GM19467 (cell line): Measurements from ENCODE around the gene GET3.
"Not testable (repeated sequence)": the region's sequence is repeated elsewhere in the genome, so short reads cannot be mapped to it uniquely, and the experiment has no call there.

Experiments used
- ATAC-seq: cut with Tn5 transposase; IDR thresholded peaks from one replicate; pipeline ENCODE4 v1.9.1; 2021; ENCODE audit warnings: mild to moderate bottlenecking, moderate library complexity; ENCODE audit not compliant: unreplicated experiment

Gene GET3

DNA sequence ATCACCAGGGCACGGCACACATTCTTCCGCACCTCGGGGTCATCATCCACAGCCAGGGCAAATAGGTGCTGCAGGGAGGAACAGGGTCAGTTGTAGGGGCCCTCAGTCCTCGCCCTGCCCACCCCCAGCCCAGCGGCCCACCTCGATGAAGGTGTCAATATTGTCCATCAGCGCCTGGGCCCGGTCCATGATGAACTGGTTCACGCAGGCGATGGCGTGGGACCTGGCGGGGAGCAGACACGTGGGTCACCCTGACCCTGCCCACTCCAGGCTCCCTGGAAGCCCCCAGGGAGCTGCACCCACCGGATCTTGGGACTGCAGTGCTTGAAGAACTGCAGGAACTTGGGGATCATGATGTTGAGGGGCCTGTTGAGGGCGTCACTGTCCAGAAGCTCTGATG is 22.2 kb upstream of the GET3 start:
- no peak for ATAC-seq

DNA sequence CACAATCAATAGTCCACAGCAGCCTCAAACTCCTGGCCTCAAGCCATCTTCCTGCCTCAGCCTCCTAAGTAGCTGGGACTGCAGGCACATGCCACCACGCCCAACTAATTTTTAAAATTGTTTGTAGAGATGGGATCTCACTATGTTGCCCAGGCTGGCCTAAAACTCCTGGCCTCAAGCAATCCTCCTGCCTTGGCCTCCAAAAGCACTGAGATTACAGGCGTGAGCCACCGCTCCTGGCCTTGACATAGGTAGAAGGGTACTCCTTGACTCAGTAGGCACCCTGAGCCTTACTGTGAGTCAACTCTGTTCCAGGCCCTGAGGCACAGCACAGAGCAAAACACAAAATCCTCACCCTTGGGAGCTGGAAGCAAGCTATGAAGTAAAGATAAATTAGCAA is 21.4 kb upstream of the GET3 start:
- ATAC-seq = no peak

DNA sequence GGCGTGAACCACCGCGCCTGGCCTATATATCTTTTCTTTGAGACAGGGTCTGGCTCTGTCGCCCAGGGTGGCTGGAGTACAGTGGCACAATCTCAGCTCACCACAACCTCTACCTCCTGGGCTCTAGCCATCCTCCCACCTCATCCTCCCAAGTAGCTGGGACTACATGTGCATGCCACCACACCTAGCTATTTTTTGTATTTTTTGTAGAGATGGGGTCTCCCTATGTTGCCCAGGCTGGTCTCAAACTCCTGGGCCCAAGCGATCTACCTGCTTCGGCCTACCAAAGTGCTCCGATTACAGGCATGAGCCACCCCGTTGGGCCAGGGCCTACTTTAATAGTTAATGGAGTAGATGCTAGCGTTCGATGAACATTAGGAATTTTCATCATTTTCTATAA is 17.0 kb upstream of the GET3 start:
- no peak for ATAC-seq

DNA sequence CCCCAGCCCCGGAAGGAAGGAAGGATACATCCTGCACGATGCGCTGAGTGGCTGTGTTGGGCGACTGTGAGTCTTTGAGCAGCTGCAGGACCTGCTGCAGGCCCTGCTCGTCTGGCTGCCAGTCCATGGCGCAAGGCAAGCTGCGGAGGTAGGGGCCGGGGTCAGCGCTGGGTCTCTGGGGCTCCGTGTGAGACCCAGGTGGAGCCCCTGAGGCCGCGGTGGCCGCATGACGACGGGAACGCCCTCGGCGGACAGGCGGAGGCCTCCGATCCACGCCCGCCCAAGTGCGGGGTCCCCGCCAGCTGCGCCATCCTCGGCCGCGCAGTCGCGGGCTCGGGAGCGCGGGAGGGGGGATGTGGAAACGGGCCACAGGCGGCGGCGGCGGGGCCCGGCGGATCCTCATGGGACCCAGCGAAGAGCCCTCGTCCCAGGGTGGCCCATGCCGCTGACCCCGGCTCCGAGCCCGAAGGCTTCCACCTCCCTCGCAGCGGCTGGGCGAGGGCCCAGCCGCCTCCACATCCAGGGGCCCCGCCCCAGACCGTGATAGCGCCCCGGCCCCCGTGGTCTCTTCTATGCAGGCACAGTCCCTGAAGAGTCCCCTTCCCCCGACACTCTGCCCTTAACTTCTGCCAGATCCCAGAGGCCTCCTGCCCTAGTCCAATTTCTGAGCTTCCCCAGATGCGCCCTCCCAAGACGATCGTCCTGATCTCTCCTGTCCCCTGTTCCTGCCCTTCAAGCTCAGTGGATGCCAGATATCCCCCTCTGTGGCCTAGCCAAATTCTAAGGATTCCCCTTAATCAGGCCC is 16.2 kb upstream of the GET3 start:
- no peak for ATAC-seq

DNA sequence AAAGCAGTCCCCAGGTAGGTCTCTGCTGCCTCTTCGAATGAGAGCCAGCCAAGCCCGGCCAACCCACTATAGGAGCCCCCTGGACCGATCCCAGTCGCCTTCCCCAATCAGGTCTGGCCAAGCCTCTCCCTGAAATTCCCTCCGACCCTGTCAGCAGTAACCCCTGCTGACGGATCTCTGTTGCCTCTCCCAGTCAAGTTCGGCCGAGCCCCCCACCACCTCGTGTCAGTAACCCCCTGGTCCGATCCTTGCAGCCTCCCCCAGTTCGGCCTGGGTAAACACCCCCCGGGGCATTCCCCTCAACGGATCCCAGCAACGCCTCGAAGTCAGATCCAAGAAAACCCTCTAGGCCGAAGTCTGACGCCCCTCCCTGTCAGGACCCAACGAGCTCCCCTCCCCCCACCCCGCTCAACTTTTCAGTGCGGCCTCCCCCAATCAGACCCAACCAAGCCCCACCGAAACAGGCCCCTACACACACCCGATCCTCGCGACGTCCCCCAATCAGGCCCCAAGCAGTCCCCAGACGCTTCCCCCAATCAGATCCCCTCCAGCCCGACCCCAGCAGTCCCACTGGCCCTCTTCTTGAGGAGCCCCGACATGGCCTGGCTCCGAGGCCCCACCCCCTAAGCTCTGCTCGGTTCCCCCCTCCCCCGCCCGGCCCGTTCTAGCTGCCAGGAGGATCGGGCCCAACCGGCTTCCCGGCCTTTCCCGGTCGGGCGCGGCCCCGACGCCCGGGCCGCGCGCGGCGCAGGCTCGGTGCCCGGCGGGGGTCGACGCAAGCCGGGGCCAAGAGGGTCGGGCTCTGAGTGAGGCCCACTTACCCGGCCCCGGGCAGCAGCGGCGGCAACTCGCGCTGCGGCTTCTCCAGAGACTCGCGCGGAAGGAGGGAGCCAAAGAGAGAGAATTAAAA is 15.4 kb upstream of the GET3 start:
- peak; percentile 23 for ATAC-seq

DNA sequence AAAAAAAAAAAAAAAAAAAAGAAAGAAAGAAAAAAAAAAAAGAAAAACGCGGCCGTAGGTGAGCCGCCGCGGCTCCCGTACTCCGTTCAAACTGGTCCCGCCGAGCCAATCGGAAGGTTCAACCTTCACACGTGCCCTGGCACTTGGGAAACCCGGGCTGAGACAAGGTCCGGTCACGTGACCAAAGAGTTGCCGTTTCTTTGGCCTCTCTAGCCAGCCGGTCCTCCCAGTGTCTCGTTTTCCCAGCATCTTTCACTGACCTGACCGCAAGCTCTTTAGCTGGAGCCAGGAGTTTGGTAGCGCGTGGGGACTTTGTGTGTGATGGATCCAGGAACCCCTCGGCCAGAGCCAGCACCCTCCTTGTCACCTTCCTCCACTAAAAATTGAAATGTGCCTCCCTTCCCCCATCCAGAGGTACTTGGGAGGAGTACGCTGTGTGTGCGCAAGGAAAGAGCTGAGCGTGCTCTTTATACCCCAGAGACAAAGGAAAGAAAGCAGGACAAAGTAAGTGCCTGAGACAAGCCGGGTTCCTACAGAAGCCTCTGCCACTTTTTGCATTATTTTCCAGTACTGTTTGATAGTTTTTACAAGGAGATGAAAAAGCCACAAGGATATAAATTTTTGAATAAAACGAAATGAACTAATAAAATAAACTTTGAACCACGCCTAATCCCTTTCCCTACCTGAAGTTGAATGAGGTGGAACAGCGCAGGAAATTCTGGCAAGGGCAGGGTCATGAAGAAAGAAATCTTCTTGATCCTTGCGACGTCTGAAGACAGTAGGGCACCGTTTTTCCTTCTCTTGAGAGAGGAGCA is 14.5 kb upstream of the GET3 start:
- peak; percentile 62 for ATAC-seq

DNA sequence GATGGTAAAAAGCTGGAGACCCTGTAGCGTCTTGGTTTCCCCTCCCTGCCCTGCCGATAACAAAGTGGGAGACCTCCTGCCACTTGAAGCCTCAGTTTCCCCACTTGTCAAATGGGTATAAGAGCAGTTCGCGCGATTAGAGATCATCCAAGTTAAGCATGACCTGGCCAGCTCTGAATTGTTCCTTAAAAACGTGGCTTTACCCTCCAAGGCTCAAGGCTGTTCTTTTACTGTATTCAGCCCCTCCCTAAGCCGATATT is 14.0 kb upstream of the GET3 start:
- no peak for ATAC-seq

DNA sequence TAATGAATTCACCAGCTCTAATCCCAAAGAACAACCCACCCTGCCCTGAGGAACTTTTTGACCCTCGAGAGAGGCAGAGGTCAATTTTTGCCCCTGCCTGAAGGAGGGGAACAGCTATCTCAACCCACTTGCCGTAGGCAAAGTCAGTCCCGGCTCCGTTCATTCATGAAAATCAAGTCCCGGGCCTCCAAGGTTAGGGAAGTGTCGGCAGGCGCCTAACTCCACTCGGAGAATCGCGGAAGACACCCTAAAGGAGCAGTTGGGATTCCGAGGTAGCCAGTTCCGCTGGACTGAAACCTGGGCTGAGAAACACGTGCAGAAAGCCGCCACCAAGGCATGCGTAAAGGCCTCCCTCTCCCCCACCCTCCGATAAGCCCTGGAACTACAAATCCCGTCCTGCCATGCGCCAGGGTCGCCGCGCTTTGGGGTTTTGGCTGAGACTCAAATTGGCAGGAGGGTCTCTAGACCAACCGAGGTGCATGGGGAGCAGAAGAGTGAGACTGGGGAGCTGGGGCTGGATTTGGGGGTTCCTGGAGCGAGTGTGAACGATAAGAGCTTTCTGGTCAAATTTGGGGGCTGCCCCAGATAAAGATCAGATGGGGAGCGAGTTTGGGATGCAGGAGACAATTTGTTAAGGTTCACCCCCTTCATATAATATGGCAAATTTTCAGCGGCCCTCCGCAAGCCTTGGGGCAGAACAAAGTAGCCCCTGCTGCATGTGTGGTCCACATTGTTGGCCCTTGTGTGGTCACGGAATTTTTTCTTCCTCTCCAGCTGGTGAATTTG is 13.5 kb upstream of the GET3 start, which contains the start of gene TNPO2:
TNPO2 (minus strand) TSS at position 292 of the 786 bp plus-strand sequence. CDS start 2,955 bp downstream, outside the sequence.
- ATAC-seq = no peak

DNA sequence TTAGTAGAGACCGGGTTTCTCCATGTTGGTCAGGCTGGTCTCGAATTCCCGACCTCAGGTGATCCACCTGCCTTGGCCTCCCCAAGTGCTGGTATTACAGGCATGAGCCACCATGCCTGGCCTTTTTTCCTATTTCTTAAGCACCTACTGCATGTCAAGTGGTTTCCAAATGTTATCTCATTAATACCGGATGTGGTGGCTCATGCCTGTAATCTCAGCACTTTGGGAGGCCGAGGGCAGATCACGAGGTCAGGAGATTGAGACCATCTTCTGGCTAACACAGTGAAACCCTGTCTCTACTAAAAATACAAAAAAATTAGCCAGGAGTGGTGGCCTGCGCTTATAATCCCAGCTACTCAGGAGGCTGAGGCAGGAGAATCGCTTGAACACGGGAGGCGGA is 11.7 kb upstream of the GET3 start:
- not testable (repeated sequence) for ATAC-seq

DNA sequence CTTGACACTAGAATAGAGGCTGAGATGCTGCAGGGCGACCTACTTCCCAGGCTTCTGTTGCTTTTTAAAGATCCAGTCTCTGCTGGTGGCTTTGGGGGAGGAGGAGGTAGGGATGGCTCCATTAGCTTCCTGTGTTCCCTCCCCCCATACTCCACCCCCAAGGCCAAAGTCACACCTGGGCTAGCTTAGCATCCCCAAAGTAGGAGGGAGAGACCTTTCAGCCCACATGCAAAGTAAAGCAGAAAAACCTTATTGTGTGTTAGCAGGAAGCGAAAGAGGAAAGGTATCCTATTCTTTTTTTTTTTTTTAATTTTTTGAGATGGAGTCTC is 10.3 kb upstream of the GET3 start:
- no peak for ATAC-seq

DNA sequence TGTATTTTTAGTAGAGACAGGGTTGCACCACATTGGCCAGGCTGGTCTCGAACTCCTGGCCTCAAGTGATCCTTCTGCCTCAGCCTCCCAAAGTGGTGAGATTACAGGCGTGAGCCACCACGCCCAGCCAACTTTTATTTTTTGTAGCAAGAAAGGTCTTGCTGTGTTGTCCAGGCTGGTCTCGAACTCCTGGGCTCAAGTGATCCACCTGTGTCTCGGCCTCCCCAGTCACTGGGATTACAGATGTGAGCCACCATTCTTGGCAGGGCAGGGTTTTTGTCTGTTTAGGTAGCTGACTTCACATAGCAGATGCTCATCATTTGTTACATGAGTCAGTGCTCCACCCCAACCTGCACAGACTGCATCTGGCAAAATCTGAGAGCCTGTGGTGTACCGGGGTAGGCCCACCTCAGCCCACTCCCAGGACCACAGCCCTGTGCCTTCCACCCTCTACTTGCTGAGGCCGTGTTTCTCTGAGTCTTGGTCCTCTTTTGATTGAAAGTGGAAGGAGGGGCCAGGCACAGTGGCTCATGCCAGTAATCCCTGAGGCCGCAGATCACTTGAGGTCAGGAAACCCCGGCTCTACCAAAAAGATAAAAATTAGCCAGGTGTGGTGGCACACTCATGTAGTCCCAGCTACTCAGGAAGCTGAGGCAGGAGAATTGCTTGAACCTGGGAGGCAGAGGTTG is 9.4 kb upstream of the GET3 start:
- ATAC-seq = no peak

DNA sequence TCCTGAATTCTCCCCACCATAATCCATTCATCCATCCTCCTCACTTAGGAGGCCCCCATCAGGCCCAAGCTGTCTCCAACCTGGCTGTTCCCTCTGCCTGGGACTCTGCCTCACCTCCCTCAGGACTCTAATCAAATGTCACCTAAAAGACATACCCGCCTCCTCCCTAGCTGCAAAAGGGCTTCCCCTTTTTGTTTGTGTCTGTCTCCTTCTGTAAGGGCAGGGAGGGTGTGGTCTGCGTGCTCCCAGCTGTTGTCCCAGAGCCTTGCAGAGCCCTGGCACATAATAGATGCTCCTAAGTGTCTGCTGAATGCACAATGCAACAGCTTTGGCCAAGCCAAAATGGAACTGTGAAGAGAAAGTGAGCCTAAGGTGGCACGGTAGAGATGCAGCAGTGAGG is 7.2 kb upstream of the GET3 start:
- ATAC-seq = no peak

DNA sequence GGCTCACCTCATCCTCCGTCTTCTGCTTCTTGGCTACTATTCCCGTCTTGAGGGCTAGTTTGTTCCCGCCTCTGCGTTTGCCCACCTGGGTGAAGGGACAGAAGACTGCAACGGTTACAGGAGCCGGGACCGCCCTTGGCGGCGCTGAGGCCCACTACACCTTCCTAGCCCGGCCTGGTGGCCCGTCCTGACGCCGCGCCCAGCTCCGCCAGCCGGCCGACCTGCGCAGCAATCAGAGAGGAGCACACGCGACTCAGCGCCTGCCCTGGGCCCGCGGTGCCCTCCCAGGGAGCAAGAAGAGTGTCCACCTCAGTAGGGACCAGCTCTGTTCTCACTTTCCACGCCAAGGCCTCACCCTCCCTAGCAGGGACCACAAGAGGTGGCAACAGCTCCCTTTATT is 6.0 kb upstream of the GET3 start:
- ATAC-seq = no peak

DNA sequence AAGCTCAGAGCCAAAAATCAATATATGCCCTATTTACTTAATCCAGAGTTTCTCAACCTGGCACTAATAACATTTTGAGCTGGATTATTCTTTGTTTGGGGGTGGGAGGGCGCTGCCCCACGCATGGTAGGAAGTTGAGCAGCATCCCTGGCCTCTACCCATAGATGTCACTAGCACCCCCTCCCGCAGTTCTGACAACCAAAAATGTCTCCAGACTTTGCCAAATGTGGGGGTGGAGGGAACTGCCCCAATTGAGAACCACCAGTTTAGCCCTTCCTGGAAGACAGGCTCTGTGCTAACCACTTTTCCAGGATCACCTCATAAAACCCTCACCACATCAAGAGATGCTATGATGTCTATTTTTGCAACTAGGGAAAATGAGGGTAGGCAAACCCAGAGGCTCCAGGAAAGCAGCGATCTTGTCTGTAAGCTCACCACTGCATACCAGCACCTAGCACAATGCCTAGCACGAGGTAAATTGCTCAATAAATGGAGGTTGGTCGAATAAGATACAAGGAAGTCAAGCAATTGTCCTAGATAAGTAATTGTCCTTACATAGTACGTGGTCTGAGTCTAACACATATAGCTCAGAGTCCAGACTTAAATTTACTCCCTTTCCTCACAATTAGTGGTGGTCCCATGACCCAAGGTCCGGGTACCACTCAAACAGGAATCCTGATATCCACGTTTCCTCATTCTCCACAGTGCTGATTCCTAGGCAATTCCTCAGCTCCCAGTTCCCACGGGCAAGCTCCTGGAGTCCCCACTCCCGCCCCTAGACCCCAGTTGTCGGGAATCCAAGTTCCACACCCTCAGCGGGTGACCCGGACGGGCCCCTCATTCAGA is 3.7 kb upstream of the GET3 start:
- no peak for ATAC-seq

DNA sequence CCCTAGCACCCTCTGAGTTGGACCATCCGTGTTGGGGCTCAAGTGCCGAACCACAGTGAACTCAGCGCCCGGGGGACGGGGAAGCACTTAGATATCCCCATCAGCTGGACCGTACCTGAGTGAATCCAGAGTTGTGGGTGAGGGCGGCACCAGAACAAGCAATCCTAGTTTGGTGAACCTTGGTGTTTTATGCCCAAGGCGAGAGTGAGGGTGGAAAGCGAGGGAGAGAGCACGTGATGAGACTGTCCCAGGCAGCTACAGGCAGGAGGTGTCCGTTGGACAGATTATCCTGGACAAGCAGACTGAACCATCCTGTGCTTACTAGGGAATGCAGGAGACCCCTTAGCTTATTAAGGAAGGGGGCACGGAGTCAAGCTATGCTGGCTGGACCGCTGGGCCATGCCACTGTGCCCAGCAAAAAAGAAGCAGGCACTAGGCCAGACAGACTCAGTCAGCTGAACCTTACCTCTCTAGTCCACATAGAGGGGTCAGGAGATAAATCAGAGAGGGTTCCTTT is 596 bp downstream of the GET3 start:
- ATAC-seq = no peak

DNA sequence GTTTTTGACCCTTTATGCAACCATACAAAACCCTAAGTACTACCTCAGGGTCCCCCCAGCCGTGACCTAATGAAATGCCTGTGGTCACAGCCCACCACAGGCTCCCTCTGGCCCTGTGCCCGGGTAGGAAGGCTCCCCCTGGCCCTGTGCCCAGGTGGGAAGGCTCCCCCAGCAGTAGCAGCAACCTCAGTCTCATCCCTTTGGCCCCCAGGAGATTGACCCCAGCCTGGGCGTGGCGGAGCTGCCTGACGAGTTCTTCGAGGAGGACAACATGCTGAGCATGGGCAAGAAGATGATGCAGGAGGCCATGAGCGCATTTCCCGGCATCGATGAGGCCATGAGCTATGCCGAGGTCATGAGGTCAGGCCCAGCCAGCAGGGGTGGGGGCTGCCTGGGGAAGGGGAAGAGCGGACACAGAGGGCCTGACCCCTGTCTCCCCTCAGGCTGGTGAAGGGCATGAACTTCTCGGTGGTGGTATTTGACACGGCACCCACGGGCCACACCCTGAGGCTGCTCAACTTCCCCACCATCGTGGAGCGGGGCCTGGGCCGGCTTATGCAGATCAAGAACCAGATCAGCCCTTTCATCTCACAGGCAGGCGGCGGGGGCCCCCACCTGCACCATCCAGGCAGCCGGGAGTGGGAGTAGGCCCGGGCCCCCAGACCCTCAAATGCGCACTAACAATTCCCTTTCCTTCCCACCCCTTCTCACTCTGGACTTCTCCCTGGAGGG is 8.0 kb downstream of the GET3 start:
- ATAC-seq = no peak

DNA sequence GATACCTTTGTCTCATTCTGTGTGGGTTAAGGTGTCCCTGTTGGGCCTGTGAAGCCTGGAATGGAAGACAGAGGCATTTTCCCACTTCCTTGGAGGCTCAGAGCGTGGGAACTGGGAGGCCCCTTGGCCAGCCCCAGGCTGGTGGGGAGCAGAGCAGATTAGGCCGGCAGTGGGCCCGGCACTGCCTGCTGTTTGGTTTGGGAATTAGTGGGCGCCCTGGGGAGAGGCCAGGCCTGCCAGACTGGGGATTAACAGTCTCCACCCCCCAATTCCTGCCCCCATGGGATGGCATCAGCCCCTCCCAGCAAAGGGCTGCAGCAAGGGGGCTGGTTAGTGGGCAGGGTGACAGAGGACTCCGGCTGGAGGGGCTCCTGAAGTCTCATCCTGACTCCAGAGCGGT is 11.2 kb downstream of the GET3 start:
- ATAC-seq = no peak

DNA sequence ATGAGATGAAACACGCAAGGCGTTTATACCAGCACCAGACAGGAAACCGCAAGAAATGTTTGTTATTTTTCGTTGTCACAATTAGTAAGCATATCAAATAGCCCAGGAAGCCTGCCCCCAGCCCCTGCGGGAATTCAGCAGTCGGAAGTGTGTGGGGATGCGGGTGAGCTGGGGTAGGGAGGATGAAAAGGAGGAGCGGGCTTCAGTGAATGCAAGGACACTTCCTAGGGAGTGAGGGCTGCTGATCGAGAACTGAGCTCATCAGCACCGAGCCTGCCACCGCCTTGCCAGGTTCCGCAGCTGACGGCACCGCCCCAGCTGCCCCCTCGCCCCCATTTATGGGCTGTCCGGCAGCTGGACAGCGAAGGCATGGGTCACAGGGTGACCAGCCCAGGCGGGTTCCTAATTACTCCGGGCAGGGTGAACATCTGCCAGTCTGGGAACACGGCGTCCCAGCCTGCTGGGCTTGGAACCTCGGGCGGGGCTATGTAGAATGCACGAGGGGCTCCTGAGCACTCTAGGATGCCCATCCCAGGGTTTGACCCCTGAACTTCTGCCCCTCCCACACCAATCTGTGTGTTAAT is 12.7 kb downstream of the GET3 start:
- ATAC-seq = no peak
